ENCODE measurements around the gene POLR1E.

- TF ChIP-seq CHD2 (IDR thresholded peaks at IDR 0.05; ENCODE audit: low read length) (no peak), EP300 (IDR thresholded peaks at IDR 0.05; ENCODE audit: borderline replicate concordance in 1 of 2, low read depth in 2 of 2, low read length in 2 of 2) (no peak), CTCF (IDR thresholded peaks at IDR 0.05; ENCODE audit: control extremely low read depth in 1 of 3, insufficient read depth in 1 of 3, low read depth in 1 of 3, low read length in 3 of 3) (no peak), JUND (IDR thresholded peaks at IDR 0.05; ENCODE audit: low read length) (no peak), POLR2A (IDR thresholded peaks at IDR 0.05; ENCODE audit: control extremely low read depth in 1 of 2, low read depth in 2 of 2, low read length in 2 of 2) (no peak), EGR1 (IDR thresholded peaks at IDR 0.05; ENCODE audit: borderline replicate concordance, low read depth, low read length) (no peak), RBBP5 (IDR thresholded peaks at IDR 0.05; ENCODE audit: borderline replicate concordance, low read depth, low read length) (no peak), SIN3A (conservative IDR thresholded peaks at IDR 0.05 in 1 of 2, IDR thresholded peaks at IDR 0.05 in 1 of 2; ENCODE audit: low read depth in 1 of 2, low read length in 2 of 2) (no peak), MAX (IDR thresholded peaks at IDR 0.05) (no peak), CEBPB (IDR thresholded peaks at IDR 0.05; ENCODE audit: low read depth, low read length) (no peak)
Measured at GRCh38 chr9:37515620-37516258, 30.0 kb downstream of the POLR1E start.

All from H1 (cell line).